Retinal pigment epithelial cell (primary cell): Measurements from ENCODE around the gene RANBP3L.

ENCODE experiments used
- DNase-seq: peaks from one replicate; pipeline ENCODE4 v3.0.0-alpha.2; 2010; ENCODE audit warnings: low read depth
- H3K4me3 ChIP-seq: 2 replicates; pipeline ENCODE4 v1.5.1; 2011; ENCODE audit warnings: mild to moderate bottlenecking, low read length, control low read depth, moderate library complexity
- CTCF ChIP-seq: conservative IDR thresholded peaks from 2 replicates; pipeline ENCODE4 v1.5.1; 2011; ENCODE audit warnings: low read depth, low read length, control low read depth, inconsistent platforms

RANBP3L gene

GRCh38 chr5:36252722-36253365 lies 48.9 kb downstream of the RANBP3L start:
- H3K4me3 ChIP-seq: no peak overlapping the region
- DNase-seq: no peak
- TF ChIP-seq CTCF: no peak

GRCh38 chr5:36251218-36251617 lies 50.5 kb downstream of the RANBP3L start:
- no peak for TF ChIP-seq CTCF
- H3K4me3 ChIP-seq: no peak overlapping the region
- no peak for DNase-seq

DNA sequence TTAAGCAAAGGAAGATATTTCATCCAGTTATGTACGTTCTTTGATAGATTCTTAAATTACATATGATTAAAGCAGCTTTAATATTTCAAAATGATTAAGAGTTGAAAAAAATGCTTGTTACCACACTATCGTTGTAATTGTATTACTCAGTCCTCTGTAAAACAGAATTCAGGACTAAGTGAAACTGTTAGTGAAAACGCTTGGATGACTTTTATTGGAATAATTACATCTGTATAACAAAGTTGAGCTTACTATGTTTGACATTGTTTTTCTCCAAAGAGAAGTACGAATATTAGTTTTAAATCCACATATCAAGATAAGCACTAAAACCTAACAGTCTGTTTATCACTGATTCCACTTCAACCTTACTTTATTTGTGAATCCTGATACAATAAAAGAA lies 51.3 kb downstream of the RANBP3L start:
- DNase-seq: no peak
- no peak overlapping the region for H3K4me3 ChIP-seq
- TF ChIP-seq CTCF: no peak

DNA sequence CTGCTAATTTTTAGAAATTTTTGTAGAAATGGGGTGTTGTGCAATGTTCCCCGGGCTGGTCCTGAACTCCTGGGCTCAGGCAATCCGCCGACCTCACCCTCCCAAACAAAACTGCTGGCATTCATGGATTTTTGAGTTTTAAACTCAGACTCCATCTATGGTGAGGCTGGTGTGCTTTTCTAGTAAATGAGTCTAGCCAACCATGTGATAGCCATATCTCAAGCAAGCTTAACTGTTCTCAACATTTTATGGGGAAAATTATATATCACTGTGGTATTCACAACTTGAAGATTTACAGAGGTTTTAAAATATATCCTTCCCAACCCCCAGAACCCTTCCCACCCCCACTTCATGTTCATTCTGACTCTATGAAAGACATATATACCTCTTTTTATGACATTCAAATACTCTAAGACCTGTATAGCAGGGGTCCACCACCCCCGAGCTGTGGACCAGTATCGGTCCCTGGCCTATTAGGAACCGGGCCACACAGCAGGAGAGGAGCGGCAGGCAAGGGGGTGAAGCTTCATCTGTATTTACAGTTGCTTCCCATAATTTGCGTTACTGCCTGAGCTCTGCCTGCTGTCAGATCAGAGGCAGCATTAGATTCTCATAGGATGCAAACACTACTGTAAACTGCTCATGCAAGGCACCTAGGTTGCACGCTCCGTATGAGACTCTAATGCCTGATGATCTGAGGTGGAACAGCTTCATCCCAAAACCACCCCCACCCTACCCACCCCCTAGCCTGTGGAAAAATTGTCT lies 55.5 kb downstream of the RANBP3L start:
- H3K4me3 ChIP-seq: no peak overlapping the region
- no peak for DNase-seq
- no peak for TF ChIP-seq CTCF

GRCh38 chr5:36244076-36244475 lies 57.6 kb downstream of the RANBP3L start:
- no peak for TF ChIP-seq CTCF

DNA sequence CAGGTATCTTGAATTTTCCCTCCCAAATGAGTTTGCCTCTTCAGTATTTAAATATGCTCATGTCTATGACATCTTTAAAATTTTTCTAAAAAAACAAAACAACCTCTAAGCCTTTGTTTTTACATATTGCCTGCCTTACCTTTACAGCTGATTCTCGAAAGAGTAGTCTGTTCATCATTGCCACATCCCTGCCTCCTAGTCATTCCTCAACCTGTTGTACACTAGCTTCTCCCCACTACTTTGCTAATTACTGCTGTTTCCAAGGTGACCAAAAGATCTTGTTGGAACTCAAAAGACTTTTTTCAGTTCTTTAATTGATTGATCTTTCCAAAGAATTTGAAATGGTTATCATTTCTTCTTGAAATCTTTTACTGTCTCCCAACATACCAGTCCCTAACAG lies 58.0 kb downstream of the RANBP3L start:
- no peak for TF ChIP-seq CTCF
- no peak for DNase-seq
- no peak overlapping the region for H3K4me3 ChIP-seq

More at GRCh38 chr5:36244076-36244475, 57.6 kb downstream of the RANBP3L start:
- DNase-seq: no peak
- no peak overlapping the region for H3K4me3 ChIP-seq
